ENCODE measurements around the gene CASK.

- TF ChIP-seq EZH2phosphoT487 (IDR thresholded peaks at IDR 0.05; ENCODE audit: low read length) (no peak), CTCF (IDR thresholded peaks at IDR 0.05; ENCODE audit: low read length) (no peak)
These were observed 451.6 kb downstream of the CASK start for GRCh38 chrX:41471786-41472185.
